GM18951 (cell line): ENCODE measurements around the gene NUP133.

ENCODE experiments used
- POLR2A ChIP-seq: IDR thresholded peaks from 4 replicates; pipeline ENCODE4 v1.6.1; 2011; ENCODE audit warnings: mild to moderate bottlenecking; ENCODE audit not compliant: insufficient read length, insufficient read depth; ENCODE audit errors: extremely low read depth
- in situ Hi-C: fragments of 300-500 bp; cut with MboI; formaldehyde crosslinking; loops from one replicate; pipeline ENCODE4 v1.12.0; 2022; ENCODE audit warnings: low sequenced_read_pairs, mixed read lengths, inconsistent platforms; ENCODE audit not compliant: unreplicated experiment

NUP133 gene

DNA sequence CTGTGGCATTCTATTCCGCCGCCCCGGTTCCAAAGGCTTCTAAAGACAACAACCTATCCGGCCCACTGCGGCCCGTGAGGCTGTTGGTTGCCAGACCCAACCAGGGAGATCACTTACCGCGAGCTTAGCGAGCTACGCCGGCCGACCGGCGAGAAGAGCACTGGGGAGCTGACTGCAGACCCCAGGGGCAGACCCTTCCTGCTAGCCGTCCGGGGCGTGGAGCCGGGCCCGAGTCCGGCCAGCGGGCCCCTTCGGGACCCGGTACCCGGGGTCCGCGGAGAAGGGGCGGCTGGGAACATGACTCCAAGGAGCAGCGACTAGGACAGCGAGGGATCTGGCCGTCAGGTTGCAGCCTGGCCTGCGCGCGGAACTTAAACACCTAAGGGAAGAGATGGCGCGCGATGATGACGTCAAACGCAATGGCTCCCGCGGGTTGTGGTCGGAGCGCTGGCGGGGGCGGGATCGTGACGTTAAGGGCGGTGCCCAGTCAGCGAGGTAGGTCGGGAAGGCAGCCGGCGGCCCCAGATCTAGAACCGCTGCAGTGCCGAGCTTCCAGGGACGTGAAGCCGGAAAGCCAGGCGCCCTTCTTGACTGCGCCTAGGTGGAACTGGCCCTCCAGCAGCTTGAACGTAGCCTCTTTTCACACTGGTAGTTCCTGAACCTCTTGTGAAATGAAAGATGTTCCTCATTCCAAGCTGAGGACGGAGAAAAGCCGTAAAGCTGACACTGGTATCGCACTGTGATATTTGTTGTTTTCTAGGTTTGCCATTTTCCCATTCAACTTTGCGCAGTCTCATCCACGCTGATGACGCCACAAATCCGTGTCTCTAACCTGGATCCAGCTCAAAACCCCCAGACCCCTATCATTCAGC, at the start of gene NUP133:
NUP133 (minus strand) TSS at position 391 of the 872 bp plus-strand sequence; CDS start at position 299, 92 bp downstream.
- in situ Hi-C loops = no loop called here

DNA sequence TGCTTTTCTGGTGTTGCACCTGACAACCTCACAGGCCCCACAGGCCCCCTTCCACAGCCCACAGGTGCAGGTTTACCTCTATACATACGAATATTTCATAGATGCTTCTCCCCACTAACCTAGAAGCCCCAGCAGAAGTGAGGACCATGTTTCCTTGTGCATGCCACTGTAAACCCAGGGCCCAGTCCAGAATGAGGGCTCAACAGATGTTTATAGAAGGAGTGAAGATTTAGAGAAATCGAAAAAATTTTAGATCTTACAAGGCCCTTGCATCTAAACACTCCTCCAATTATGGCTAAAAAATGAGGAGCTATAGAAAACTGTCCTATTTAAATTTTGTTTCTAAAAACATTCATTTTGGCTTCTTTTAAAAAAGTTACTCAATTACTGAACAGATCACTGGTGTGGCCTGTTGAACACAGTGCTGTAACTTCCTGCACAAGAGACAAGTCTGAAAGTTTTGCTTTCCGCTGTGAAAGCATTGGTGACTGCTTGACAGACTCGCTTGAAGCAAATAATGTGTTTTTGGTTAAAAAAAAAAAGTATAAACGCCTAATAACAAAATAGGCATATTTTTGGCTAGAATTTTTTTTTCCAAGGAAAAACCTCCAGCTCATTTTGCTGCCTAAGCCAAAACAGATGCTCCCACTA, 49.2 kb upstream of the NUP133 start:
- TF ChIP-seq POLR2A = no peak
- in situ Hi-C loops = no loop called here

More for the DNA sequence above, at the start of gene NUP133:
- TF ChIP-seq POLR2A = peak; percentile 98

DNA sequence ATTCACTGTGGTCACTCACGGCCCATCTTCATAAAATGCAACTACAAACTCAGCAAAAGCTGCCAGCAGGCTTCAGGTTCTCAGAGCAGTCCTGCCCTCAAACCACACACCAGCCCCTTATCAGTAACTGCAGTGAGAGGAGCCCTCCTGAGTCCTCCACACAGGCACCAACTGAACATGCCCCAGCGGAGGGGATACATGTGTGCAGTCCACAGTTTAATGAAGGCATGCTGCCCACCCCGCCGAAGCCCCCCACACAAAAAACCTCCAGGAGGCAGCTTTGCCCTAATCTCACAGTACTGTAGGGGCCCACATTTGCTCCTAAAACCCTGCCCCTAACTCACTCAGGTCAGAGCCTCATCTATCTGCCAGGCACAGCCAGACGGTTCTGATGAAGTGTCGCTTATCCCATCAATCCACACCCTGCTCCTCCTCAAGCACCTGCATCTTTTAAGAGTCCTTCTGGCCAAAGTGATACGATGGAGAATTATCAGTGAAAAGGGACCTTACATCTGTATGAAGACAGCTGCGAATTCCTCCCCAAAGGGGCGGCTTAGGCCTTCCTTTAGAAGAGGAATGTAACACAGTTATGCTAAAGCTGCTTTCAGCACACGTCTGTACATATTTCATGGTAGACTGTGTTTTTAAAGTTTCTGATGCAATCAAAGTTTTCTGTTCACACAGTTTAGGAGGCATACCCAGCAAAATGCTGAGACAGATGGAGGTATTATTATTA, 46.9 kb upstream of the NUP133 start:
- no peak for TF ChIP-seq POLR2A
- in situ Hi-C loops = no loop called here

DNA sequence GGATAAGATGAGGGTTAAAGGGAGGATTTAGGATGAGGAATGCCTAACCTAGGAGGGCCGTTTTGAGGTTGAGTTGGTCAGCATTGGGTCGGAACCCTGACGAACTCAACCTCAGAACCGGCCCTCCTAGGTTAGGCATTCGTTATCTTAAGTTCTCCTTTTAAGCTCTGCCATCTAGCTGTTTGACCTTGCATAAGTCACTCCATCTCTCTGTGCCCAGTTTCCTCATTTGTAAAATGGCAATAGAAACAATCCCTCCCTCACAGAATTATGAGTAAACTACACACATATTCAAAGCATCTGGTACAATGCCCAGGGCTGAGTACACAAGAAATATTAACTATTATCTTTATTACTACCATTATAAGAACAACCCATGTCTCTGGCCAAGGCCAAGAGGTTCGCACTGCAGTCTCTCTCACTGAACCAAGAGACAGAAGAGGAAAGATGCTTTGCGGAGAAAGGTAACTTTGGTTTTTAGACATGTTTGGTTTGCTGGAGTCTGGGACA, 45.5 kb upstream of the NUP133 start:
- TF ChIP-seq POLR2A = no peak
- in situ Hi-C loops = no loop called here

DNA sequence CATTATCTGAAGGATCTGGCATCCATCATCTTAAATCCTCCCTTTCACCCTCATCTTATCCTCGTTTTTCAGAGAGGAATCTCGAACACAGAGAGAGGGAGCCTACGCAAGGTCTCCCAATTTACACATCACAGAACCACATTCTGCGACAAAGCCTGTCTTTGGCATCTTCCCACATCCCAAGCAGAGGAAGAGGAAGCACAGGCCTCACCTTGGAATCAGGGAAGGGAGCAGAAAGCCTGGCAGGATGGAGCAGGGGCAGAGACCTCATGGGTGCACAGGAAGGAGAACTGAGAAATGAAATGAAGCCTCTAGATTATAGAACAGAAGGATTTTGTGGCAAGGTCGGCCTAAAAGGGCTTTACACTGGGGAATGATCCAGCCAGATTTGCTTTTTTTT, 44.6 kb upstream of the NUP133 start:
- TF ChIP-seq POLR2A = no peak
- in situ Hi-C loops = no loop called here

DNA sequence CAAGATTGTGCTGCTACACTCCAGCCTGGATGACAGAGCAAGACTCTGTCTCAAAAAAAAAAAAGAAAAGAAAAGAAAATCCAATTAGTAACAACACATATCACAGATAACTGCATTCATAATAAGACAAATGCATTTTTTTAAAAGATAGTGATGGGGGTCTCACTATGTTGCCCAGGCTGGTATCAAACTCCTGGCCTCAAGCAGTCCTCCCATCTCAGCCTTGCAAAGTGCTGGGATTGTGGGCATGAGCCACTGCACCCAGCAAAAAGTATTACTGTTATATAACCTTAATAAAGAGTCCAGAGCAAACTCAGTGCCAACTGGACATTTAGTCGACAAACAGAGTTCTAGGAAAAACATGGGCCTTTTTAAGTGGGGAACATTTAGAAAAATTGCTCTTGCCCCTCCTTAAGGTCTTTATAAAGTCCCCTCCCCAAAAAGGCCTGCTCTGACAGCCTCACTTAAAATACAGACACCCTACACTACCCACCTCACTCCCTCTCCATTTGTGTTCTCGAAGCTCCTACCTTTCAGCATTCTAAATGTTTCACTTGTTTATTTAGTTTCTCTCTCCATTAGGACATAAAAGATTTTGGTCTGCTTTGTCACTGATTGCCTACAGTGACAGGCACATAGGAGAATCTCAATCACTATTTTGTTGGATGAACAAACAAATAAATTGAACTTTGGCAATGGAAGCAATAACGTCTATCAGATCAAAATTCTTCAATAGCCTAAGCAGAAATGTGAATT, 42.8 kb upstream of the NUP133 start:
- no peak for TF ChIP-seq POLR2A
- in situ Hi-C loops = no loop called here

DNA sequence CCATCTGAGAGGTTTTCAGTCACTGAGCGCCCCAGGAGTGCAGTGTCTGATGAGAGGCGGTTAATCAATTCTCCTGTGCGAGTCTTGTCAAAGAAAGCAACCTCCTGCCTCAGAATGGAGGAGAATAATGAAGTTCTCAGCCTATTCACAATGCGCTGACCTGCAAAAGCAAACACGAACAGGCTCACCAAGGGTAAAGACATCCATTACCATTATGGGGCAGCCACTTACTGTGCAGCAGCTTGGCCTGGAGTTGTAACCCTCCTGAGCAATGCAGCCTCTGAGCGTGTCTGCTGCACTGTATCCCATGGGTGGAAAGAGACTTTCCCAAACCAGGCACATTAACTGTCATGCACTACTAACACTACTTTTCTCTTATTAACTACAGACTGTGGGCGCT, 39.4 kb upstream of the NUP133 start:
- no peak for TF ChIP-seq POLR2A
- in situ Hi-C loops = no loop called here

DNA sequence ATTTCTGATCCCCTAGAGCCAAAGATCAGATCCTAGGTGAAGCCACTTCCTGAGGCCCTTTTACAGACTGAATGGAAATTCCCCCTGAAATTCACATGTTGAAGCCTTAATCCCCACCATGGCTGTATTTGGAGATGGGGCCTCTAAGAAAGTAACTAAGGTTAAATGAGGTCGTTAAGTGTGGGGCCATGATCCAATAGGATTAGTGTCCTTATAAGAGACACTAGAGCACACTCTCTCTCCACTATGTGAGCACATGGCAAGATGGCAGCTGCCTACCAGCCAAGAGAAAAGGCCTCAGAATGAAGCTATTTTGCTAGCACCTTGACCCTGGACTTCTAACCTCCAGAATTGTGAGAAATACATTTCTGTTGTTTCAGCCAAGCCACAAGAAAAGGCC, 36.4 kb upstream of the NUP133 start:
- no peak for TF ChIP-seq POLR2A
- in situ Hi-C loops = no loop called here

DNA sequence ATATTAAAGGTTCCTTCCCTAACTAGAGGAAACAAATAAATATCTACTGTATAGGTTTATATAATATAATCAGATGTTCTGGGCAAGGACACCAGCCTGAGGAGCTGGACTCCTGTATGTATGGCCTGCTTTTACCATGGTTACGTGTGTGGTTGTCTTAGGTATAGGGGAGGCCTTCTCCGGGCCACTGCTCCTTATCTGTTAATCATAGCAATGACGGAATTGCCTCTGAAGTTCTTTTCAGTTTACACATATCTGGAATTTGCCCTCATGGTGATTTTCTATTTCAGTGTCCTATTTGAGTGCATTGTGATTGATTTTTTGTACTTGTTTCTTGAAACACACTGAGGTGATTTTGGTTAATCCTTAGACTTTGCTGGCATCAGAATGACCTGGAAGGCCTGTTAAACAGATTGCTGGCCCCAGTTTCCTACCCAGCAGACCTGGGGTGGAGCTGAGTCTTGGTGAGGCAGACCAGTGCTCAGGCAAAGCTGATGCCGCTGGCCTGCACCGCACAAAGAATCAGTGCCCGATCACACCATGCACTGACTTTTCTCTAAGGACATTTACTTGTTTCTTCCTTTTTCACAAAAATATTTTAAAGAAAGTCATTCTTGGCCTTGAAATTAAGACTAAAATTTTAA, 31.8 kb upstream of the NUP133 start:
- no peak for TF ChIP-seq POLR2A
- in situ Hi-C loops = no loop called here

DNA sequence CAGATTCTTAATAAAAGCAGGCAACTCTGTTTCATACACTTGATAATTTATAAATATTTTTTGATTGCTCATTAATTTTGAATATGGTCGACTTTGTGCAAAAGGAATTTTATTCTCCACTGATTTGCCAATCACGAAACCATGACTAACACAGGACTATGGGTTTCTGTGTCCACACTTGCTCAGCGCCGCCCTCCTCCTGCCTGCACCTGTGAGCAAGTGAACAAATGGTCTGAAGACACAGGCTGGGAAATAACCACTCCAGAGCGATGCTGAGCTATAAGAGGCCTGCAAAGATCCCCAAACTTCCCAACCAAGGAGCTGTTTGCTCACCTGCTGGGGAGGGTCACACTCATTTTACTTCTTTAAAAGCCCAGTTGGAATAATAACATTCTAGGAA, 30.8 kb upstream of the NUP133 start:
- TF ChIP-seq POLR2A = no peak
- in situ Hi-C loops = no loop called here

DNA sequence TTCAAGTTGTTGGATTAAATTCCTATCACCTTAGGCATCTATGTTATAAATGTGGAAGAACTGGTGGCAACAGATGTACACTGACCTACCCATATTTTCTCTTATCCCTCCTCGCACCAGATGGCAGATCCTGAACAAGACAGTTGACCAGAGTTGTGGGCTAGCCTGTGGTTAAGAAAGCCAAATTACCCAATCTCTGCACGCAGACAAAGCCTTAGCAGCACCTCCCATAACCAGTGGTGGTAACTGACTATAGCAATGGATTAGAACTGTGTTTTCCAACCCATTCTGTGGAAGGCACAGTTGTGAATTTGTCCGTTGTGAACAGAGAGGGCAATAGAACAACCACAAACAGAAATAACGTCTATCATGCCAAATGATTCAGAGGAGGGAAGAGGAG, 29.8 kb upstream of the NUP133 start:
- in situ Hi-C loops = no loop called here
- TF ChIP-seq POLR2A = no peak

DNA sequence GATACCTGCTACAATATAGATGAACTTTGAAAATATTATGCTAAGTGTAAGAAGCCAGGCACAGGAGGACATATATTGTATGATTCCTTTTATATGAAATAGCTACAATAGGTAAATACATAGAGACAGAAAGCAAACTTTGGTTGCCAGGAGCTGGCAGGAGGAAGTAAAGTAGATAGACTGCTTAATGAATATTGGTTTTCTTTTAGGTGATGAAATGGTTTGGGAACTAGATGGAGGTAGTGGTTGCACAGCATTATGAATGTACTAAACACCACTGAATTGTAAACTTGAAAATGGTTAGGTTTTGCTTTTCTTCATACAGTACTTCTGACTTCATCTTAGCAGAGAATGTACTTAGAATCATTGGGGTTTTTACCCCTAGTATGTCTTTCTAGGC, 28.8 kb upstream of the NUP133 start:
- TF ChIP-seq POLR2A = no peak
- in situ Hi-C loops = no loop called here
